Measurements from ENCODE around the gene QRFP.
A peak's percentile ranks its signal among the peaks of the same experiment; 100 is the strongest.
"Not testable (repeated sequence)": the region's sequence is repeated elsewhere in the genome, so short reads cannot be mapped to it uniquely, and the experiment has no call there.

Gene QRFP

DNA sequence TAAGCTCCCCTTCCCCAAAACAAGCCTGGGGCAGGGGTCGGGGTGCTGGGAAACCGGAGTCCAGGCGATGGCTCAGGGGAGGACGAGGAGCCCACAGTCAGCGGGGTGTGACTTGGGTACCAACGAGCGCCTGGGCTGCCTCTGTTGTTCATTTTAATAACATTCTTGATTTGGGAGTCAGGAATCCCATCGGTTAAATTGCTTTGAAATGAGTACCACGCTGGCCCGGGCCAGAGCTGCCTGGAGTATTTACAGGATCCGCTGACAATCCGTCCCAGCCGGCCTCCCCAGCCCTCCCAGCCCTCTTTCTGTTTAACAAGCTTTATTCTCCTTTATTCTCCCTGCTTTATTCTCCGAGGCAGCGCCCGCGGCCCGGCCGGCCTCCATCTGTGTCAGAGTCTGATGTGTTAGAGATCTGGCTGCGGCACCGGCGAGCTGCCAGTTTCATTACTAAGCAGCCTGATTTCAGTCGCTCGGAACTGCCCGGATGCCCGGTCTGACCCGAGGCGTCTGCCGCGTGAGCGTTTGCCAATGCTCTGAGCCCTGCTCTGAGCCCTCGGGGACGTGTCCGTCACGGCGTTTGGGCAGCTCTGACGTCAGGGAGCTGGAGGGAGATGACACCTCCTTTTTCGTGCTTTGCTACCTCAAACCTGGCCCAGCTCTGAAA lies 16.5 kb upstream of the QRFP start:
- Histone ChIP-seq H3K18ac (ENCODE audit: low read depth in 1 of 2, low read length in 2 of 2) (no peak overlapping the region), H3K36me3 (ENCODE audit: control insufficient read depth in 1 of 2, insufficient read depth in 2 of 2, low read depth in 1 of 2, low read length in 2 of 2) (no peaks in the 10 kb centered on the region), H3K9me3 (ENCODE audit: control insufficient read depth, low read length) (no peaks in the 10 kb centered on the region), H2BK15ac (ENCODE audit: low read depth, poor library complexity, severe bottlenecking) (no peak overlapping the region), H2BK5ac (ENCODE audit: low read depth, low read length, poor library complexity, severe bottlenecking) (no peak overlapping the region), H4K8ac (ENCODE audit: low read length) (no peak overlapping the region), H2BK120ac (ENCODE audit: low read depth, low read length) (no peak overlapping the region), H2BK12ac (ENCODE audit: low read length in 2 of 2) (no peak overlapping the region), H3K4me1 (ENCODE audit: control insufficient read depth, insufficient read depth, low read depth, low read length) (peaks cover 1% of the 10 kb centered on the region), H2AFZ (ENCODE audit: low read depth, low read length) (no peak overlapping the region), H3K79me1 (replicated peaks; ENCODE audit: low read length, poor library complexity, severe bottlenecking) (no peaks in the 10 kb centered on the region), H3K4ac (ENCODE audit: low read depth in 1 of 2, low read length in 2 of 2) (no peak overlapping the region), H3K23ac (ENCODE audit: low read length in 2 of 2) (no peak overlapping the region), H3K27ac (ENCODE audit: low read length, poor library complexity, severe bottlenecking) (no peak overlapping the region), H4K91ac (ENCODE audit: low read length) (no peak overlapping the region), H3K27me3 (ENCODE audit: control insufficient read depth in 1 of 2, insufficient read depth in 1 of 2, low read length in 2 of 2) (peaks cover 9 to 21% of the 10 kb centered on the region in 2 experiments), H3K4me3 (ENCODE audit: insufficient read depth in 1 of 2, low read depth in 1 of 2, low read length in 2 of 2) (peak overlapping the region in 1 of 2 experiments; percentile 57), H3K14ac (ENCODE audit: low read length in 2 of 2) (no peak overlapping the region), H3K9ac (ENCODE audit: low read length) (peak overlapping the region; percentile 68), H2AK5ac (ENCODE audit: low read length, severe bottlenecking) (no peak overlapping the region), H3K4me2 (ENCODE audit: low read length, poor library complexity, severe bottlenecking) (no peak overlapping the region)
- no peak for DNase-seq
- 90% methylated on average over 35 of the region's 38 CpGs for WGBS

DNA sequence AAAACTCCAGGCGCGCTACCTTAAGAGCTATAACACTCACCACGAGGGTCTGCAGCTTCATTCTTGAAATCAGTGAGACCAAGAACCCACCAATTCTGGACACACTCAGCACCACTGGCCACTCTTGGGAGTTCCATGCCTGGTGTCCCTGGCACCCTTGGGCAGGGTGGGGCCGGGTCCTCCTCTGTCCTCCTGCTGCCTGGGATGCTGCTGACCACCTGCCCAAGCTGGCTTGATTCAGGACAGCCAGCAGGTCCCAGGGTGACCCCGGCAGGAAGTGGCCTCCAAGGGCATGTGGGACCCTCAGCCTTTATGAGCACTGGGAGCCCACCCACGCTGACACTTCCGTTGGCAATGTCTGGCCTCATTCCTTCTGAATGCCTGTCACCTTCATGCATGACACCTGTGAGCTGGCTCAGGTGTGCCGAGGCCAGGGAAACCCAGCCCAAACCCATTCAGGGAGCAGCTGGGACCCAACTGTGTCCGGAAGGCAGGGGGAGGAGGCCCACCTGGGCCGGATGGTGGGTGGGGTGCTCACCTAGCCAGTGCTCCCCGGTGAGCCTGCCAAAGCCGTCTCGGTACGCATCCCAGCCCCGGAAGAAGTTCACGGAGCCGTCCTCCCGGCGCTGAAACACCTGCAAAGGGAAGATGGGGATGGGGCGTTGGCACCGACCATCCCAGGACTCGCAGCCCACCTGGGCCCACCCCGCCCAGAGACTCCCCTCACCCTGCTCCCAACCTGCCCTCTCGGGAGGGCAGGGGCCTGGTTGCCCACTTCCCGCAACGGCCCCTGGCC lies 14.8 kb upstream of the QRFP start:
- Histone ChIP-seq H3K4me1 (ENCODE audit: control insufficient read depth, insufficient read depth, low read depth, low read length) (no peaks in the 10 kb centered on the region), H4K8ac (ENCODE audit: low read length) (no peak overlapping the region), H2AFZ (ENCODE audit: low read depth, low read length) (no peak overlapping the region), H2AK5ac (ENCODE audit: low read length, severe bottlenecking) (no peak overlapping the region), H3K23ac (ENCODE audit: low read length in 2 of 2) (no peak overlapping the region), H3K36me3 (ENCODE audit: control insufficient read depth in 1 of 2, insufficient read depth in 2 of 2, low read depth in 1 of 2, low read length in 2 of 2) (no peaks in the 10 kb centered on the region), H2BK15ac (ENCODE audit: low read depth, poor library complexity, severe bottlenecking) (no peak overlapping the region), H3K14ac (ENCODE audit: low read length in 2 of 2) (no peak overlapping the region), H2BK120ac (ENCODE audit: low read depth, low read length) (no peak overlapping the region), H4K91ac (ENCODE audit: low read length) (peak overlapping the region; percentile 52), H3K27me3 (ENCODE audit: control insufficient read depth in 1 of 2, insufficient read depth in 1 of 2, low read length in 2 of 2) (peaks cover 8 to 17% of the 10 kb centered on the region in 2 experiments), H3K9me3 (ENCODE audit: control insufficient read depth, low read length) (no peaks in the 10 kb centered on the region), H3K27ac (ENCODE audit: low read length, poor library complexity, severe bottlenecking) (no peak overlapping the region), H3K4me2 (ENCODE audit: low read length, poor library complexity, severe bottlenecking) (no peak overlapping the region), H3K18ac (ENCODE audit: low read depth in 1 of 2, low read length in 2 of 2) (no peak overlapping the region), H3K4me3 (ENCODE audit: insufficient read depth in 1 of 2, low read depth in 1 of 2, low read length in 2 of 2) (no peak overlapping the region), H3K79me1 (replicated peaks; ENCODE audit: low read length, poor library complexity, severe bottlenecking) (no peaks in the 10 kb centered on the region), H2BK12ac (ENCODE audit: low read length in 2 of 2) (no peak overlapping the region), H3K9ac (ENCODE audit: low read length) (no peak overlapping the region), H2BK5ac (ENCODE audit: low read depth, low read length, poor library complexity, severe bottlenecking) (no peak overlapping the region), H3K4ac (ENCODE audit: low read depth in 1 of 2, low read length in 2 of 2) (no peak overlapping the region)
- no peak for DNase-seq
- WGBS, result 89% methylated on average over 26 of the region's 26 CpGs

DNA sequence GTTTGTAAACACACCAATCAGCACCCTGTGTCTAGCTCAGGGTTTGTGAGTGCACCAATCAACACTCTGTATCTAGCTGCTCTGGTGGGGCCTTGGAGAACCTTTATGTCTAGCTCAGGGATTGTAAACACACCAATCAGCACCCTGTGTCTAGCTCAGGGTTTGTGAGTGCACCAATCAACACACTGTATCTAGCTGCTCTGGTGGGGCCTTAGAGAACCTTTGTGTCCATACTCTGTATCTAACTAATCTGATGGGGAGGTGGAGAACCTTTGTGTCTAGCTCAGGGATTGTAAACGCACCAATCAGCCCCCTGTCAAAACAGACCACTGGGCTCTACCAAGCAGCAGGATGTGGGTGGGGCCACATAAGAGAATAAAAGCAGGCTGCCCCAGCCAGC lies 14.1 kb upstream of the QRFP start:
- not testable (repeated sequence) for H4K91ac ChIP-seq (ENCODE audit: low read length); H3K79me1 ChIP-seq (replicated peaks; ENCODE audit: low read length, poor library complexity, severe bottlenecking); H3K9me3 ChIP-seq (ENCODE audit: control insufficient read depth, low read length); H3K18ac ChIP-seq (ENCODE audit: low read depth in 1 of 2, low read length in 2 of 2); H2BK15ac ChIP-seq (ENCODE audit: low read depth, poor library complexity, severe bottlenecking); H2BK120ac ChIP-seq (ENCODE audit: low read depth, low read length); H2AK5ac ChIP-seq (ENCODE audit: low read length, severe bottlenecking); H4K8ac ChIP-seq (ENCODE audit: low read length); H3K4me1 ChIP-seq (ENCODE audit: control insufficient read depth, insufficient read depth, low read depth, low read length); H3K9ac ChIP-seq (ENCODE audit: low read length); DNase-seq; H3K4me2 ChIP-seq (ENCODE audit: low read length, poor library complexity, severe bottlenecking); H3K14ac ChIP-seq (ENCODE audit: low read length in 2 of 2); H3K4ac ChIP-seq (ENCODE audit: low read depth in 1 of 2, low read length in 2 of 2); H2AFZ ChIP-seq (ENCODE audit: low read depth, low read length); H2BK5ac ChIP-seq (ENCODE audit: low read depth, low read length, poor library complexity, severe bottlenecking); H2BK12ac ChIP-seq (ENCODE audit: low read length in 2 of 2); H3K36me3 ChIP-seq (ENCODE audit: control insufficient read depth in 1 of 2, insufficient read depth in 2 of 2, low read depth in 1 of 2, low read length in 2 of 2); H3K23ac ChIP-seq (ENCODE audit: low read length in 2 of 2); H3K4me3 ChIP-seq (ENCODE audit: insufficient read depth in 1 of 2, low read depth in 1 of 2, low read length in 2 of 2); H3K27ac ChIP-seq (ENCODE audit: low read length, poor library complexity, severe bottlenecking)
- 61% methylated on average over 1 of the region's 1 CpG for WGBS
- H3K27me3 ChIP-seq (ENCODE audit: control insufficient read depth in 1 of 2, insufficient read depth in 1 of 2, low read length in 2 of 2), result peaks cover 4 to 20% of the 10 kb centered on the region in 2 experiments

DNA sequence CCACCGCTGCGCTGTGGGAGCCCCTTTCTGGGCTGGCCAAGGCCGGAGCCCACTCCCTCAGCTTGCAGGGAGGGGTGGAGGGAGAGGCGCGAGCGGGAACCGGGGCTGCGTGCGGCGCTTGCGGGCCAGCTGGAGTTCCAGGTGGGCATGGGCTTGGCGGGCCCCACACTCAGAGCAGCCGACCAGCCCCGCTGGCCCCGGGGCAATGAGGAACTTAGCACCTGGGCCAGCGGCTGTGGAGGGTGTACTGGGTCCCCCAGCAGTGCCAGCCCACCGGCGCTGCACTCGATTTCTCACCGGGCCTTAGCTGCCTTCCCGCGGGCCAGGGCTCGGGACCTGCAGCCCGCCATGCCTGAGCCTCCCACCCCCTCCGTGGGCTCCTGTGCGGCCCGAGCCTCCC lies 13.4 kb upstream of the QRFP start:
- WGBS, result 97% methylated on average over 23 of the region's 27 CpGs
- H3K4ac ChIP-seq (ENCODE audit: low read depth in 1 of 2, low read length in 2 of 2); H2BK12ac ChIP-seq (ENCODE audit: low read length in 2 of 2); H3K23ac ChIP-seq (ENCODE audit: low read length in 2 of 2); H3K14ac ChIP-seq (ENCODE audit: low read length in 2 of 2); H3K4me2 ChIP-seq (ENCODE audit: low read length, poor library complexity, severe bottlenecking); H2BK15ac ChIP-seq (ENCODE audit: low read depth, poor library complexity, severe bottlenecking); H2AK5ac ChIP-seq (ENCODE audit: low read length, severe bottlenecking); H4K8ac ChIP-seq (ENCODE audit: low read length); H3K18ac ChIP-seq (ENCODE audit: low read depth in 1 of 2, low read length in 2 of 2); H2AFZ ChIP-seq (ENCODE audit: low read depth, low read length); H4K91ac ChIP-seq (ENCODE audit: low read length); H3K79me1 ChIP-seq (replicated peaks; ENCODE audit: low read length, poor library complexity, severe bottlenecking); H2BK5ac ChIP-seq (ENCODE audit: low read depth, low read length, poor library complexity, severe bottlenecking); H3K9me3 ChIP-seq (ENCODE audit: control insufficient read depth, low read length); H3K36me3 ChIP-seq (ENCODE audit: control insufficient read depth in 1 of 2, insufficient read depth in 2 of 2, low read depth in 1 of 2, low read length in 2 of 2); H3K4me1 ChIP-seq (ENCODE audit: control insufficient read depth, insufficient read depth, low read depth, low read length); H3K4me3 ChIP-seq (ENCODE audit: insufficient read depth in 1 of 2, low read depth in 1 of 2, low read length in 2 of 2); H3K27ac ChIP-seq (ENCODE audit: low read length, poor library complexity, severe bottlenecking); DNase-seq; H2BK120ac ChIP-seq (ENCODE audit: low read depth, low read length); H3K9ac ChIP-seq (ENCODE audit: low read length): not testable (repeated sequence)
- H3K27me3 ChIP-seq (ENCODE audit: control insufficient read depth in 1 of 2, insufficient read depth in 1 of 2, low read length in 2 of 2), result peaks cover 4 to 22% of the 10 kb centered on the region in 2 experiments
